GM19328 (cell line): ENCODE results near the gene TM2D3.

Experiments
- ATAC-seq: cut with Tn5 transposase; IDR thresholded peaks from one replicate; pipeline ENCODE4 v1.9.1; 2021; ENCODE audit warnings: mild to moderate bottlenecking, moderate library complexity; ENCODE audit not compliant: unreplicated experiment

TM2D3 gene

GRCh38 chr15:101609742-101610610 is 42.2 kb downstream of the TM2D3 start:
- no peak for ATAC-seq

- ATAC-seq = no peak
These were observed 44.0 kb downstream of the TM2D3 start for GRCh38 chr15:101608201-101608600.

DNA sequence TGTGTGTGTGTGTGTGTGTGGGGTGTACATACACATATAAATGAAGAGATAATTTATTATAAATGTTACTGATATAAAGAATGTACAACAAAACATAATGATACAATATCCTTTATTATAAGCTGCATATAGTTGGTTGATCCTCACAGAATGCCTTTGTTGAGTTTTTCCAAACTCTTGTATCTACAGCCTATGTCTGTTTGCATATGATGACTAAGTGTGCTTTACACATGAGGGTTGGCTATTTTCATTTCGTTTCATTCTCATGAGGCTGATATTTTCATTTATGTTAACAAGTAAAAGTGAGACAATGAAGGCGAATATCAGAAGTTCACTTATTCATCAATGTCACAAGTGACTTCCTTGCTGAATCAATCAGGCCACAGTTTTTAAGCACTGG is 45.1 kb downstream of the TM2D3 start:
- ATAC-seq = no peak

- ATAC-seq = no peak
These were observed 47.9 kb downstream of the TM2D3 start for GRCh38 chr15:101604124-101604874.

- ATAC-seq = no peak
These were observed 49.4 kb downstream of the TM2D3 start for GRCh38 chr15:101602801-101603200.

DNA sequence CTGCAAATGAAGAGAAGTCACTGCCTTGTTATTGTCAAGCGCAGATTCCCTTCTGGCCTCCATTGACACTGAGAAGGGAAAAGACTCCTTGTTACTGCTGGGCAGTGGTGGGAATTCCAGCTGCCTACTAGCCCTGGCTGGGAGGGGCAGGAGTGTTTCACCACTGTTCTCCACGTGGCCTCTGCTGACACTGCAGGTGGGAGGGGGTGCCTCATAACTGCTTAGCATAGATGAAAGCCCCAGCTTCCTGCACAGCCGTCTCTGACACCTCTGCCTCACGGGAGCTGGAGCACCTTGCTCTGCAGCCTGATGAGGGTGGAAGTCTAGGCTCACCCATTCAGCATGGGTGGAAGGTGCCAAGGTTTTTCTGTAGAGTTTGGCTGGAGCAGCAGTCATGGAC is 52.1 kb downstream of the TM2D3 start:
- no peak for ATAC-seq

GRCh38 chr15:101599091-101599490 is 53.1 kb downstream of the TM2D3 start:
- no peak for ATAC-seq

DNA sequence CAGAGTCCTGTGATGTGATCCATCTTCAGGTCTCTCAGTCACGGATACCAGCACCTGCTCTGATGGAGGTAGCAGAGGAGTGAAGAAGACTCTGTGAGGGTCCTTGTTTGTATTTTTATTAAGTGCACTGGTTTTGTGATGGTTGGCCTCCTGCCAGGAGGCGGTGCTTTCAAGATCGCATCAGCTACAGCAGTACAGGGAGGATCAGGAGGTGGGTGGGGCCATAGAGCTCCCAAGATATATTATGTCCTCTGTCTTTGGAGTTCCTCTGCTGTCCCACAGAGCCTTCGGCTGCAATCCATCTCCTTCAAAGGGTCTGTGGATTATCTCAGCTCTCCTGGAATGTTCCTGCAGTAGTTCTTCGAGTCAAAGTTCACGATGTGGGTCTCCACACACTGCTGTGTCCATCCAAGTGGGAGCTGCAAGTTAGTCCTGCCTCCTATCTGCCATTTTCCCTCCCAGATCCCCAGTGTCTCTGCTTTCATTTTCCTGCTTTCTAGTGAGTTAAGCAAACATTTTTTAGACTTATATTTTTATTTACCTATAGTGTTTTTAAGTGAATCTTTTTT is 54.7 kb downstream of the TM2D3 start:
- no peak for ATAC-seq

DNA sequence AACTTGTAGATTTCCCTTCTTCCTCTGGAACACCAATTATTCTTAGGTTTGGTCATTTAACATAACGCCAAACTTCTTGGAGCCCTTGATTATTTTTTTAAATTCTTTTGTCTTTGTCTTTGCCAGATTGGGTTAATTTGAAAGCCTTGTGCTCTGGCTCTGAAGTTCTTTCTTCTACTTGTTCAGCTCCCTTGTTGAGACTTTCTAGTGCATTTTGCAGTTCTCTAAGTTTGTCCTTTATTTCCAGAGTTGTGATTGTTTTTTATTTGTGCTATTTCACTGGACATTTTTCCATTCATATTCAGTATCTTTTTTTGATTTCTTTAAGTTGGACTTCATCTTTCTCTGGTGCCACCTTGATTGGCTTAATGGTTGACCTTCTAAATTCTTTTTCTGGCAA is 55.5 kb downstream of the TM2D3 start:
- ATAC-seq = no peak
